Kidney glomerular epithelial cell (primary cell): ENCODE data around the gene RAB4A.
A peak's percentile ranks its signal among the peaks of the same experiment; 100 is the strongest.

Source experiments
- DNase-seq: peaks from one replicate; lab custom pipeline; 2025; lab: John Stamatoyannopoulos, UW

Gene RAB4A

GRCh38 chr1:229244091-229244490 lies 26.8 kb upstream of the RAB4A start:
- no peak for DNase-seq

DNA sequence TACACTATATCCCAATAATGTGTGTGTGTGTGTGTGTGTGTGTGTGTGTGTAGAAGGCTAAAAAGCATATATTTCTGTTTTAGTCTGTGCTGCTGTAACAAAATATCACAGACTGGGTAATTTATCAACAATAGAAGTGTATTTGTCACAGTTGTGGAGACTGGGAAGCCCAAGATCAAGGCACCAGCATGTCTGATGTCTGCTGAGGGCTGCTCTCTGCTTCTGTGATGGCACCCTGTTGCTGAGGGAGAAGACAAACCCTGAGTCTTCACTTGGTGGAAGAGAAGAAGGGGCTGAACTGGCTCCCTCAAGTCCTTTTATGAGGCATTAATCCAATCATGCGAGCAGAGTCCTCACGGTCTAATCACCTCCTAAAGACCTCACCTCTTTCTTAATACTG lies 23.0 kb upstream of the RAB4A start:
- DNase-seq: no peak

DNA sequence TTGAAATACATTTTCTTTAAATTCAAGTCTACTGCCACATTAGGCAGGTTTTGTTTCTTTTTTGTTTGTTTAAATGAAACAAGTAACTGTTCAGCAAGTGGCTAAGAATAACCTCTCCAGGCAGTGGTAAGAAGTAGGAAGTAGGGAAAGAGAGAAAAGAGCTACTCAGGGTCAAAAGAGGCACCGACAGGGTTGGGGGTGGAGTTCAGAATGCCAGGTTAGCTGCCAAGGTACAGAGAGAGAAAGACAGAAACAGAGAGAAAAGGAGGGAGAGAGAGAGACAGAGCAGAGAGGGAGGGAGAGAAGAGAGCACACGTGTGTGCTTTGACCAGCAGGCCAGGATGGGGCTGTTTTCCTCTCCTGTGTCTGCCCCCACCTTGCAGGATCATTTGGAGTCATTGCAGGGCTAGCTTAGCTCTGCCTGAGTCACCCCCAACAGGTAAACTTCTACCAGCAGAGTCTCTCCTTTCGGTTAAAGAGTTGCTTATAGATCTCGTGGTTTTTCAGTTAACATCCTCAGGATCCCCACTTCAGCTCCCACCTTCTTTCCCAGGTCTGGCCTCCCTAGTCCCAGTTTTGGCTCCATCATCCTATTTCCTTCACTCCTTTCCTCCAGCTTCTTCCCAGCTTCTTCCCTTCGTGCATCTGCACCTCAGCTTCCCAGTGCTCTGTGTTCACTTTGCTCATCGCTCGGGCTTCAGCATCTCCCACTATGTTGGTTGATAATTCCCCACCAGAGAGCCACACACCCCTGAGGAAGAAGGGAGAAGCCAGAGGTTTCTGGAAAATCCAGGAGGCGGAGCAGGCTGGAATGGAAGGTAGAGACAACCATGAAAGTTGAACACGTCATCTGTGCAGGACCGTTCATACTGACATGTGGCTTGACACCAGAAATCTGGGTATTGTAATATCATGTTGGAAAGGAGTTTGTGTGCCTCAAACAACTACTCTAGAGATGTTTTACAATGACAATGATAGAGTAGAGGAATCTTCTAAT lies 21.8 kb upstream of the RAB4A start:
- DNase-seq: no peak

DNA sequence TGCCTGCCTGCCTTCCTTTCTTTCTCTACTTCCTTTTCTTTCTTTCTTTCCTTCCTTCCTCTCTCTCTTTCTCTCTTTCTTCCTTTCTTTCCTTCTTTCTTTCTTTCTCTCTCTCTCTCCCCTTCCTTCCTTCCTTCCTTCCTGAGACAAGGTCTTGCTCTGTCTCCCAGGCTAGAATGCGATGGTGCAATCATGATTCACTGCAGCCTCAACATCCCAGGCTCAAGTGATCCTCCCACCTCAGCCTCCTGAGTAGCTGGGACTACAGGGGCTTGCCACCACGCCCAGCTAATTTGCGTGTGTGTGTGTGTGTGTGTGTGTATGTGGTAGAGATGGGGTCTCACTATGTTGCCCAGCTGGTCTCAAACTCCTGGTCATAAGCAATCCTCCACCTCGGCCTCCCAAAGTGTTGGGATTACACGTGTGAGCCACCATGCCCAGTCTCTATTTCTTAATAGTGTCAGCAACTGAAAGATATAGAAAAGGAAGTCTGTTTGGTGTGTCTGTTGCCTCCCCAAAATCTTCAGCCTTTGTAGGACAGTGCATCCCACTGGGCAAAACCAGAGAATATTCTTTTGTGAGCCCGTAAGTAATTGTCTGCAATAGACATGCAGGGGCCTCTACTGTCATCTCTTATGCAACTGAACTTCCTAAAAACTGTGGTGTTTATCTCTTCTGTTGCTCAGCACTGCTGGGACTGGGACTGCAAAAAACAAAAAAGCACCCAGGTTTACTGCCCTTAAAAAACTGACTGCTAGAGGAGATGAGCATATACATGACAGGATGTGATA lies 20.9 kb upstream of the RAB4A start:
- no peak for DNase-seq

- DNase-seq: no peak
Observed at GRCh38 chr1:229251185-229251584, 19.7 kb upstream of the RAB4A start.

DNA sequence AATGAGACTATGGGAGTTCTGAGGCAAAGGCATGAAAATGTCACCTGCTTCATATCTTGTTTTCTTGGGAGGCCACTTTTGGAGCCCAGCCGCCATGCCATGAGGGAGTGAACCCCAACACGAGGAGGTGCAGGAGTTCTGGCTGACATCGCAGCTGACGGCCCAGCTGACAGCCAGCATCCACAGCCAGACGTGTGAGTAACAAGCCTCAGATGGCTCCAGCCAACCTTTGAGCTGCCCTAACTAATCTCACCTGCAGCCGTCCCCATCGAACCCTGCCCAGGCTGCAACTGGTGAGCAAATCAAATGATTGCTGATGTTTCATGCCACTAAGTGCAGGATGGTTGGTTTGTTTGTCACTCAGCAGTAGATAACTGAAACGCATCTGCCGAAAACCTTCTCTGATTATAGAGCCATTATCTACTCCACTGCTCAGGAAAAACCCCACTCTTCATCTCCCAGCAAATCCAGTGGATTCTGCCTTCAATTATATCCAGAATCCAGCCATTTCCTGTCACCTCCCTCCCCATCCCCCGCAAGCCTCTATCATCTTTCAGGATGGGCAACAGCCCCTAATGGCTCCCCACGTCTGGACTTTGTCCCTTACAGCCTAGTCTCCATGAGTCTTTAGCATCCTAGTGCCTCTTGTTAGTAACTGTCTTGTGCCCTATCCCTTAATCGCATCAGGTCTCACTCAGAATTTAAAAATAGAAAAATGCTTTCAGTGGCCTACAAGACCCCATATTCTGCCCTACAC lies 18.5 kb upstream of the RAB4A start:
- DNase-seq: no peak

DNA sequence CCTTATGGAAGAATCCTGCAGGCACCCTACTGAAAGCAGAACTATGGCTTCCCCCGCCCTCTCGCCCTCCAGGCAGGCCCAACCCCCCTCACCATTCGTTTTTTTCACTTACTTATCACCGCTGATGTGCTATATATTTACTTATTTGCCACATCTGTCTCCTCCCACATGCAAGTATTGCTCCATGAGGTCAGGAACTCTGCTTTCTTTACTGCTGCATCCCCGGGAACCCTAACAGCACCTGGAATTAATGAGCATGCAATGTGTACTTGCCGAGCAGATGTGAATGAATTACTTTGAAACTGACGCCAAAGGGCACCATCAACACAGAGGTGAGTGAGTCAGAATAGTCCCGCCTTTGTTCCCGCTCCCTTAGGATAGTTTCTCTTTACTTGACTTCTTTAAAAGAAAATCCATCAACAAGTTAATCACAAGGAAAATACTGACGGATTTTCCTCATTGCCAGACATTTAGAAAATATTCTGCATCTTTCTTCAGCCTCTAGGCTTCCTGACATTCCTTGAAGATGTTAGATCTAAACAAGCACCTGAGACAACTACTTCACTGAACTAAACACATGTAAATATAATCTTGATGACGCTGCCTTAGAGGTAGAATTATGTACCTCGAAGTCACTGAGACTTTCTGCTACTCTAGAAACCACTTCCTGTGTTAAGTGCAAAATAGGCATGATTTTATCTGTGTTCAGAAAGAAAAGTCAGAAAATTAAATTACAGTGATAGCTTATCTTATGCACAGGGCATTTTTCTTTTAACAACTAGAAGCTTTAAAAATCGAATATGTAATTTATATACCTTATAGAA lies 17.5 kb upstream of the RAB4A start:
- peak; percentile 45 for DNase-seq

DNA sequence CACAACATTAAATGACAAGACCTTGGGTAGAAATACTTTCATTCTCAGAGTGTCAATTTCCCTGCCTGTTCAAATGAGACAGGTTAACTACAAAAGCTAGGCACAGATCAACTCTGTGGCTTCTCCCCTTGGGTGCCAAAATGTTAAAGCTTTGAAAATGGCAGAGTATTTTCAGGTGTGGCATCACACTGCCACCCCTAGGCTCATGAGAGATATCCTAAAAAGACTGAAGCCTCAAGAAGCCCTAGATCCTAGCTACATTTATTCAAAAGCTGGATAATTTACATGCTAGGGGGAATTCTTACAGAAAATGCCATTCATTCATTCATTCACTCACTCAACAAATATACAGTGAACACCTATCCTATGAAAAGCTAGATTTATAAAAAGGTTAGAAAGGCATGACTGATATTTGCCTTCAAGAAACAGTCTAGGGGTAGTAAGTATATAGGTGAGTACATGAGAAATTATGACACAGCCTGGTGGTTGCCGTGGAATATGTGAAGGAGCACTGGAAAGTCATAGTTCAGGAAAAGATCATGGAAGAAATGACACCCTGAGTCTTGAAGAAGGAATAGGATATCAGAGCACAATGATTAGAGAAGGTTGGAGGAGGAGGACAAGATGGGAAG lies 15.9 kb upstream of the RAB4A start:
- DNase-seq: no peak

GRCh38 chr1:229258031-229258756 lies 12.7 kb upstream of the RAB4A start:
- DNase-seq: peak; percentile 73

- DNase-seq: no peak
Observed at GRCh38 chr1:229258757-229259060, 12.2 kb upstream of the RAB4A start.

- DNase-seq: no peak
Observed at GRCh38 chr1:229260297-229260696, 10.6 kb upstream of the RAB4A start.

DNA sequence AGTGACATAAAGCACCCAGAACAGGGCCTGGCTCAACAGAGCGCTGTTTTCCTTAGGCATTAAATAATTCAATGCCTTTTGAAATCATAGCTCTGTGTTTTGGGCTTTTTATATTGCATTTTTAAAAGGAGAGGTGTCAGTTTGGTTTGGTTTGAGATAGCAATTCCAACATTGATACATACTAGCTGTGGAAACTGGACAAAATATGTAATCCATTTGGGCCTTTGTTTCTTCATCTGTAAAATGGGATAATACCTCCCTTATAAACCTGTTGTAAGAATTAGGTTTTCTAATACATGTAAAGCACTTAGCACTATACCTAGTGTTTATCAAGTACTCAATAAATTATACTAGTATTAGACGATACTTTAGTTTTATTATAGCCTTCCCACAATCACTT lies 8.7 kb upstream of the RAB4A start:
- DNase-seq: no peak

- DNase-seq: no peak
Observed at GRCh38 chr1:229263254-229263653, 7.7 kb upstream of the RAB4A start.

DNA sequence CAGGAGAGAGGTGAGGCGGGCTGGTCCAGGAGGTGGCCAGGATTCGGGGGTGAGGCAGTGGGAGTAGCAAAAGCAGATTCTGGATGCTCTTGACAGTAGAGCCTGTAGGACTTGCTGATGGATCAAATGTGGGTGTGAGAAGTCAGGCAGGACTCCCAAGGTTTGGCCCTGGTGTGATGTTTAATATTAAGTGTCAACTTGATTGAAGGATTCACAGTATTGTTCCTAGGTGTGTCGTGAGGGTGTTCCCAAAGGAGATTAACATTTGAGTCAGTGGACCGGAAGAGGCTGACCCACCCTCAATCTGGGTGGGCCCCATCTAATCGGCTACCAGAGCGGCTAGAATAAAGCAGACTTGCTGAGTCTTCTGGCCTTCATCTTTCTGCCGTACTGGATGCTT lies 6.8 kb upstream of the RAB4A start:
- no peak for DNase-seq

- no peak for DNase-seq
Observed at GRCh38 chr1:229264487-229264886, 6.4 kb upstream of the RAB4A start.

- DNase-seq: no peak
Observed at GRCh38 chr1:229266274-229266673, 4.6 kb upstream of the RAB4A start.

DNA sequence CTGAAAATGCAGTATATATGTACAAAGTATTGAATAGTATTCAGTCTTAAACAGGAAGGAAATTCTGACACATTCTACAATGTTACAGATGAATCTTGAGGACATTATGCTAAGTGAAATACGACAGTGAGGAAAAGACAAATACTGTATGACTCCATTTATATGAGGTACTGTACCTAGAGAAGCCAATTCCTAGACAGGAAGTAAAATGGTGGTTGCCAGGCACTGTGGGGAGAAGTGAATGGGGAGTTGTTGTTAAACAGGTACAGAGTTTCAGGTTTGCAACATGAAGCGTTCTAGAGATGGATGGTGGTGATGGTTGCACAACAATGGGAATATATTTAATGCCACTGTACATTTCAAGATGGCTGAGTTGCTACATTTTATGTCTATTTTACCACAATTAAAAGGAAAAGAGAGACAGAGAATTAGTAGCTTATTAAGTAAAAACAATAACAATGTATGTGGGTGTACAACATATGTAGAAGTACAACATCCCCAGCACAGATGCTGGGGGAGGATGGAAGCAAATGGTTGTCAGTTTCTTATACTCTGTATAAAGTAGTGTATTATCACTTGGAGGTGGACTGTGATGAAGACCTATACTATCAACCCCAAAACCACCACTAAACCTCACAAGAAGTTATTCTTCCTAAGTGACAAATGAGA lies 3.9 kb upstream of the RAB4A start:
- DNase-seq: no peak

DNA sequence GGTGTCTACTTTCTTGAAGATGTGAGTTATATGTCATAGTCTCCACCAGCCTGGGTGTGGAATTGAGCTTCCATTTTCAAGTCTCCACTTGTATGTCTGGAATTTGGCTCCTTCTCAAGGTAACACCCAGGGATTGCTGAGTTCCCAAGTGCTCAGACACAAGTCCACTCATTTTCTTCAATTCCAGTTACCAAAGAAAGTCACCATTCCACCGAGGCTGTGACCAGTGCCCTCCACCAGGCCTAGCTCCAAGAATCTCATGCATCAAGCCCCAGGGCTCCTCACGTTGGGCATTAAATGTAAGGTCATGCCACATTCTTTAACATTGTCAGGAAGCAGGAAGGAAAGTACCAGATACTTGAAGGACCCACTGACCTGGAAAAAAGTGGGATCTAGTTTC lies 2.4 kb upstream of the RAB4A start:
- no peak for DNase-seq

- DNase-seq: no peak
Observed at GRCh38 chr1:229271448-229272159, 693 bp downstream of the RAB4A start.
